Sigmoid colon (tissue), 7 donors: Measurements from ENCODE around the gene FBXW11. TPM values are rescaled to one million over a fixed set of nuclear protein-coding genes. Genes with fewer than 3 reads are reported as not detected.

Experiments
- DNase-seq: peaks from one replicate; pipeline ENCODE4 v3.0.0-alpha.2; 2019
- H3K27ac ChIP-seq, 4 donors: fragments of 200-600 bp; sonication (generic); one replicate each; pipeline ENCODE4 v1.5.1; 2016 to 2019; ENCODE audit warnings: mild to moderate bottlenecking in 1 of 4
- H3K27me3 ChIP-seq, 3 donors: fragments of 200-600 bp; sonication (generic); one replicate each; pipeline ENCODE4 v1.5.1; 2019; ENCODE audit warnings: mild to moderate bottlenecking in 1 of 3
- H3K36me3 ChIP-seq, 4 donors: fragments of 200-600 bp; sonication (generic); one replicate each; pipeline ENCODE4 v1.5.1; 2016 to 2019
- H3K4me1 ChIP-seq, 4 donors: fragments of 200-600 bp; sonication (generic); one replicate each; pipeline ENCODE4 v1.5.1; 2017 to 2019
- H3K4me3 ChIP-seq, 4 donors: fragments of 200-600 bp; sonication (generic); one replicate each; pipeline ENCODE4 v1.5.1; 2017 to 2019; ENCODE audit warnings: mild to moderate bottlenecking in 2 of 4, moderate library complexity in 1 of 4
- H3K9me3 ChIP-seq, 4 donors: fragments of 200-600 bp in 3 of 4; sonication (generic) in 3 of 4; one replicate each; pipeline versions ENCODE4 v1.5.1 to v1.6.1; 2013 to 2019
- EP300 ChIP-seq, 4 donors: sonication (generic); formaldehyde crosslinking; IDR thresholded peaks; one replicate each; pipeline ENCODE4 v1.6.1; 2017; ENCODE audit warnings: antibody characterized with exemption in 4 of 4
- POLR2A ChIP-seq, 2 donors: fragments of 450-650 bp; IDR thresholded peaks; one replicate each; pipeline ENCODE4 v1.6.1; 2016; ENCODE audit warnings: antibody characterized with exemption in 2 of 2, mild to moderate bottlenecking in 2 of 2, moderate library complexity in 2 of 2
- POLR2AphosphoS5 ChIP-seq, 4 donors: sonication (generic); formaldehyde crosslinking; IDR thresholded peaks; one replicate each; pipeline ENCODE4 v1.6.1; 2017; ENCODE audit warnings: antibody characterized with exemption in 4 of 4
- WGBS, 2 donors: extraction: QIAGEN DNeasy Blood & Tissue Kit; methylation state at CpG; one replicate each; pipeline ENCODE4 v1.1.7; 2013; 5-methylcytosine and 5-hydroxymethylcytosine counted together
- intact Hi-C: fragments of 100-400 bp; cut with DNase I; formaldehyde crosslinking; loops from one replicate; pipeline ENCODE4 v1.15.1; 2023
- polyA plus RNA-seq, 3 donors: library from polyadenylated mRNA; stranded (reverse); fragments of 200-250 nt; gene quantifications; one replicate each; pipeline ENCODE4 v1.2.3, GENCODE V29; 2013
- total RNA-seq, 4 donors: library from RNA; depleted of rRNA; stranded (reverse); fragments of >200 nt; gene quantifications; one replicate each; pipeline ENCODE4 v1.1.0, GENCODE V29; 2016
- TF ChIP-seq, protein P1 (sequence below), 4 experiments: fragments of 450-650 bp in 3 of 4; fragments of 200-600 bp in 1 of 4; IDR thresholded peaks; one replicate each; pipeline ENCODE4 v1.5.1; 2016 to 2019; ENCODE audit warnings: antibody characterized with exemption in 4 of 4, mild to moderate bottlenecking in 3 of 4, moderate library complexity in 2 of 4
- donor health status: healthy with polysubstance abuse.
- donor health status: Bipolar disorder and iron deficiency.
- donor health status: healthy.

The FBXW11 gene
- total and polyA plus RNA-seq, 7 donors, result 14.4 to 67.1 (median 42.9) TPM

DNA sequence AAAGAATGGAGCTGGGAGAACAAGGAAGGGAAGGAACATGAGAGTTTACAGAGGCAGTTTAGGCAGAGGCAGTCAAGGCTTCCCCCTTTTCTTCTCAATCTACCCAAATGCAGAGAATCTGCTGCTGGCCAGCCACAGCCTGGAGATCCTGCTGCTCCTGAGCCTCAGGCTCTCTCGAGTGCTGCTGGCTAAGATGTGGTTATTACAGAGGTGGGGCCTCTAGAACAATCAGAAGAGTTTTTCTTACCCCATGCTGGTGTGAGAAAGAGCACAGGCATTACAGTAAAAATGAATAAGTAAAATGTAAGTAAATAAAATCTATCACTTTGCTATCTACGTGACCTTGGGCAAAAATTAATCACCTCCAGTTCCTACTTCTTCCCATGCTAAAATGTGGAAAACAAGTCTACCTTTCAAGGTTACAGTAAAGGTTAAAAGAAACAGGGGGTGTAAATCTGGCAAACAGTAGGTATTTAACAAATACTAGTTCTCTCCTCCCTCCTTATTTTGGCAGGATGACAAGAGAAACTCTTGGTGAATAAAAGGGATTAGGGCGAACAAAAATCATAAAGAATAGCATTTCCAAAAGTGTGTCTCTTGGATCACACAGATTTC lies 31.1 kb downstream of the FBXW11 start:
- intact Hi-C loops, result no loop called here
- Histone ChIP-seq H3K4me1 (peaks cover 0 to 46% (median 35%) of the 10 kb centered on the region in 4 donors), H3K4me3 (no peak overlapping the region), H3K27me3 (no peaks in the 10 kb centered on the region), H3K9me3 (peaks cover 0 to 6% (median 3%) of the 10 kb centered on the region in 4 donors), H3K27ac (peak overlapping the region in 1 of 4 donors; percentile 12), H3K36me3 (no peaks in the 10 kb centered on the region)
- 67 to 78% methylated on average over 3 of the region's 3 CpGs for WGBS, 2 donors
- no peak for DNase-seq
- TF ChIP-seq EP300 (IDR thresholded peaks at IDR 0.05) (no peak), POLR2AphosphoS5 (IDR thresholded peaks at IDR 0.05) (no peak), POLR2A (IDR thresholded peaks at IDR 0.05) (no peak)
- TF ChIP-seq, protein P1, sequence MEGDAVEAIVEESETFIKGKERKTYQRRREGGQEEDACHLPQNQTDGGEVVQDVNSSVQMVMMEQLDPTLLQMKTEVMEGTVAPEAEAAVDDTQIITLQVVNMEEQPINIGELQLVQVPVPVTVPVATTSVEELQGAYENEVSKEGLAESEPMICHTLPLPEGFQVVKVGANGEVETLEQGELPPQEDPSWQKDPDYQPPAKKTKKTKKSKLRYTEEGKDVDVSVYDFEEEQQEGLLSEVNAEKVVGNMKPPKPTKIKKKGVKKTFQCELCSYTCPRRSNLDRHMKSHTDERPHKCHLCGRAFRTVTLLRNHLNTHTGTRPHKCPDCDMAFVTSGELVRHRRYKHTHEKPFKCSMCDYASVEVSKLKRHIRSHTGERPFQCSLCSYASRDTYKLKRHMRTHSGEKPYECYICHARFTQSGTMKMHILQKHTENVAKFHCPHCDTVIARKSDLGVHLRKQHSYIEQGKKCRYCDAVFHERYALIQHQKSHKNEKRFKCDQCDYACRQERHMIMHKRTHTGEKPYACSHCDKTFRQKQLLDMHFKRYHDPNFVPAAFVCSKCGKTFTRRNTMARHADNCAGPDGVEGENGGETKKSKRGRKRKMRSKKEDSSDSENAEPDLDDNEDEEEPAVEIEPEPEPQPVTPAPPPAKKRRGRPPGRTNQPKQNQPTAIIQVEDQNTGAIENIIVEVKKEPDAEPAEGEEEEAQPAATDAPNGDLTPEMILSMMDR (IDR thresholded peaks at IDR 0.05), result no peak

DNA sequence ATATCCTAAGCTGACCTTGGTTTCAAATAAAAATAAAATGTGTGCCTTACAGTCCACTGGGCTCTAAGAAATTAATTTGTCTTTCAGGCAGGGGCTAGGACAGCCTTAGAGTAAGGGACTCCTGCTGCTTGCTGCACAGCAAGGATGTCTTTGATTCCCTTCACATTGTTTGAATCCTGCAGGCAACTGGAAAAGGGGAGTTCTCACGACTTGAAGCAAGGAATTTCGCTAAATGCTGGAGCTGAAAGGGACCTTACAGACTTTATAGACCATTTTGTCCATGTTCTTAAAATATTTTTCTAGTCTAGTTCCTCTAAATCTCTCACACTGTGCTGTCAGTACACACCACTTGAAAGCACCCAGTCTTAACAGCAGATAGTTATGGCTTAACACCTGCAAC lies 35.6 kb downstream of the FBXW11 start:
- intact Hi-C loops, result no loop called here
- TF ChIP-seq, protein P1 (IDR thresholded peaks at IDR 0.05), result no peak
- TF ChIP-seq POLR2AphosphoS5 (IDR thresholded peaks at IDR 0.05) (no peak), POLR2A (IDR thresholded peaks at IDR 0.05) (no peak), EP300 (IDR thresholded peaks at IDR 0.05) (no peak)
- Histone ChIP-seq H3K36me3 (no peaks in the 10 kb centered on the region), H3K27me3 (no peaks in the 10 kb centered on the region), H3K4me1 (peaks cover 0 to 60% (median 47%) of the 10 kb centered on the region in 4 donors), H3K4me3 (no peak overlapping the region), H3K9me3 (no peaks in the 10 kb centered on the region), H3K27ac (peak overlapping the region in 1 of 4 donors; percentile 18)
- 75 to 79% methylated on average over 2 of the region's 2 CpGs for WGBS, 2 donors
- no peak for DNase-seq

DNA sequence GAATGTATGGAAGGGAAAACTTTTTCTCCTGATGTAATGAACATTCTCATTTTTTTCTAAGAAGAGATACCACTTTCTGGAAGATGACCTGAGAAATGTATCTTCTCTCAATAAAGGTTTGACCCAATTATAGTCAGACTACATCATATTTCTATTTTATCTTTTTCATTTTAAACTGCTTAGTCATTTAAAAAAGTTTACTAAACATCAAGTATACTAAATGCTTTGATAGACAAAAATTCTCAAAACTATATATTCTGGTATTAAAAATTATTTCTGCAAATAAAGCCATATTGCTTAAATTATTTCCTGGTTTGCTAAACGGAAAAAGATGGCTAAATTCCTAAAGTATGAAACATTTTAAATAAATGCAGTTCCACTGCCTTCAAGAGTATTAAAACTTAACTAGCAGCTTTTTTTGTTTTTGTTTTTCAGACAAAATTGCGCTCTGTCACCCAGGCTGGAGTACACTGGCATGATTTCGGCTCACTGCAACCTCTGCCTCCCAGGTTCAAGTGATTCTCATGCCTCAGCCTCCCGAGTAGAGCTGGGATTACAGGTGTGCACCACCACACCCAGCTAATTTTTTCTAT lies 37.1 kb downstream of the FBXW11 start:
- no peaks in the 10 kb centered on the region for H3K36me3 ChIP-seq
- no peaks in the 10 kb centered on the region for H3K27me3 ChIP-seq
- H3K4me3 ChIP-seq, result no peak overlapping the region
- H3K4me1 ChIP-seq, result peaks cover 0 to 62% (median 50%) of the 10 kb centered on the region in 4 donors
- DNase-seq, result no peak
- H3K9me3 ChIP-seq, result no peaks in the 10 kb centered on the region
- WGBS, 2 donors, result 93 to 95% methylated on average over 4 of the region's 4 CpGs
- intact Hi-C loops, result no loop called here
- TF ChIP-seq POLR2A (IDR thresholded peaks at IDR 0.05) (no peak), POLR2AphosphoS5 (IDR thresholded peaks at IDR 0.05) (no peak), EP300 (IDR thresholded peaks at IDR 0.05) (no peak)
- TF ChIP-seq, protein P1 (IDR thresholded peaks at IDR 0.05), result no peak
- peak overlapping the region in 1 of 4 donors; percentile 18 for H3K27ac ChIP-seq

DNA sequence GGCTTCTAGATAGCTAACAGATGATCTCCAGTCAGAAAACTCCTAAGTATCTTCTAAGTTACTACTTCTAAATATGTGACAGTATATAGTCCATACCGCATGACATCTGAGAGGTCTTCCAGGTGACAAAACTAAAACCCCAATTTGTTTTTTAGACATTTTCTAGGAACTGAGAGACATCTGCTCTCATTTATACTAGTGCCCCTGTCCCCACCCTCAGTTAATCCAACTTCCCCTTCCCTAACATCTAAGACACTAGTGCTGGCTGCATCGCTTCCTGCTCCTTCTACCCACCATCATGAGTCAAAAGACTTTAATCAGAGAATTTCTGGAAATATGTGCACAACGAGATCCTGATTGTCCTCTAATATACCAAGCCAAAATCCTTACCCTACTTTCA lies 37.9 kb downstream of the FBXW11 start:
- Histone ChIP-seq H3K27ac (no peak overlapping the region), H3K4me3 (no peak overlapping the region), H3K36me3 (no peaks in the 10 kb centered on the region), H3K9me3 (no peaks in the 10 kb centered on the region), H3K27me3 (no peaks in the 10 kb centered on the region), H3K4me1 (peaks cover 0 to 67% (median 58%) of the 10 kb centered on the region in 4 donors)
- intact Hi-C loops, result no loop called here
- no peak for TF ChIP-seq POLR2AphosphoS5 (IDR thresholded peaks at IDR 0.05)
- TF ChIP-seq, protein P1 (IDR thresholded peaks at IDR 0.05), result no peak
- no peak for TF ChIP-seq EP300 (IDR thresholded peaks at IDR 0.05)
- no peak for TF ChIP-seq POLR2A (IDR thresholded peaks at IDR 0.05)
- 62 to 86% methylated on average over 3 of the region's 3 CpGs for WGBS, 2 donors
- DNase-seq, result no peak
